Endothelial cell of umbilical vein (primary cell): ENCODE results near the gene CRIM1. TPM values are rescaled to one million over a fixed set of nuclear protein-coding genes. Genes with fewer than 3 reads are reported as not detected.

Experiments used
- BruUV-seq: library from RNA; stranded (reverse); fragments of 400-500 nt; replicated peaks from 2 replicates; lab custom pipeline; 2021; lab: Mats Ljungman, UMichigan
- CTCF ChIA-PET: fragments of 300-600, 350-600 bp; sonication (Branson Sonifier 250); formaldehyde crosslinking; loops from one replicate; lab custom pipeline; 2021; ENCODE audit warnings: antibody characterized with exemption, inconsistent platforms; lab: Charles Lee
- POLR2A ChIA-PET: fragments of 300-600, 350-600 bp; sonication (Branson Sonifier 250); formaldehyde crosslinking; loops from one replicate; lab custom pipeline; 2021; ENCODE audit warnings: antibody characterized with exemption, inconsistent platforms; lab: Charles Lee
- DNase-seq: peaks from one replicate; pipeline ENCODE4 v3.0.0-alpha.2; 2011; ENCODE audit warnings: low read depth, low spot score
- FAIRE-seq: peaks from 2 replicates; lab custom pipeline; 2011; peaks lifted over from hg19 to GRCh38; lab: Jason Lieb, UNC
- H2AFZ ChIP-seq: 2 replicates; pipeline ENCODE4 v1.6.0; 2012; ENCODE audit warnings: low read depth, low read length, control low read depth, inconsistent platforms
- H3K27ac ChIP-seq: 2 replicates; pipeline ENCODE4 v1.5.1; 2011; ENCODE audit warnings: low read depth, mild to moderate bottlenecking, control low read depth, low read length, moderate library complexity; ENCODE audit not compliant: insufficient read depth
- H3K27me3 ChIP-seq, 2 experiments: 2 replicates each; pipeline versions ENCODE4 v1.6.0 to v1.6.1; 2011; ENCODE audit warnings: low read length in 2 of 2, mixed read lengths in 1 of 2; ENCODE audit not compliant: control insufficient read depth in 2 of 2, insufficient read depth in 2 of 2
- H3K36me3 ChIP-seq, 2 experiments: 2 replicates in 1 of 2; 3 replicates in 1 of 2; pipeline ENCODE4 v1.5.1; 2011; ENCODE audit warnings: low read length in 2 of 2, mild to moderate bottlenecking in 1 of 2, moderate library complexity in 1 of 2; ENCODE audit not compliant: control insufficient read depth in 2 of 2, insufficient read depth in 2 of 2; ENCODE audit errors: extremely low read depth in 1 of 2
- H3K4me1 ChIP-seq: 3 replicates; pipeline ENCODE4 v1.5.1; 2011; ENCODE audit warnings: mild to moderate bottlenecking, low read length; ENCODE audit not compliant: control insufficient read depth, insufficient read depth; ENCODE audit errors: extremely low read depth
- H3K4me2 ChIP-seq: 2 replicates; pipeline ENCODE4 v1.6.1; 2011; ENCODE audit warnings: low read length, control low read depth, mixed read lengths; ENCODE audit not compliant: insufficient read depth
- H3K4me3 ChIP-seq, 3 experiments: fragments of 200-600 bp in 1 of 3; sonication (generic), shearing (Covaris generic) in 1 of 3; replicated peaks in 1 of 3; 2 replicates each; pipeline ENCODE4 v1.5.1; 2011 to 2016; ENCODE audit warnings: control low read depth in 3 of 3, low read length in 3 of 3, mild to moderate bottlenecking in 2 of 3, inconsistent platforms in 1 of 3, low read depth in 1 of 3, moderate library complexity in 1 of 3; ENCODE audit not compliant: insufficient read depth in 1 of 3
- H3K79me2 ChIP-seq: 2 replicates; pipeline ENCODE4 v1.6.0; 2012; ENCODE audit warnings: low read length, inconsistent platforms; ENCODE audit not compliant: control insufficient read depth, insufficient read depth
- H3K9ac ChIP-seq: replicated peaks from 2 replicates; pipeline ENCODE3; 2011; ENCODE audit warnings: low read length, control low read depth; ENCODE audit not compliant: insufficient read depth; ENCODE audit errors: extremely low read depth
- H3K9me1 ChIP-seq: replicated peaks from 3 replicates; pipeline ENCODE4 v1.6.0; 2011; ENCODE audit warnings: mild to moderate bottlenecking, low read length; ENCODE audit not compliant: control insufficient read depth, insufficient read depth; ENCODE audit errors: extremely low read depth
- H3K9me3 ChIP-seq: replicated peaks from 2 replicates; pipeline ENCODE4 v1.5.1; 2012; ENCODE audit warnings: low read length, inconsistent platforms; ENCODE audit not compliant: control insufficient read depth, insufficient read depth
- H4K20me1 ChIP-seq: replicated peaks from 2 replicates; pipeline ENCODE3; 2011; ENCODE audit warnings: mild to moderate bottlenecking, low read length; ENCODE audit not compliant: control insufficient read depth, insufficient read depth; ENCODE audit errors: extremely low read depth
- EZH2 ChIP-seq: IDR thresholded peaks from 2 replicates; pipeline ENCODE4 v1.6.1; 2012; ENCODE audit warnings: borderline replicate concordance, low read depth, mild to moderate bottlenecking, moderate library complexity, low read length, inconsistent platforms; ENCODE audit not compliant: severe bottlenecking
- FOS ChIP-seq: IDR thresholded peaks from 2 replicates; pipeline ENCODE4 v1.6.1; 2011; ENCODE audit warnings: mild to moderate bottlenecking, low read length, moderate library complexity, borderline replicate concordance; ENCODE audit not compliant: insufficient read depth
- GATA2 ChIP-seq: IDR thresholded peaks from 2 replicates; pipeline ENCODE4 v1.7.0; 2011; ENCODE audit warnings: low read depth, mild to moderate bottlenecking, moderate library complexity, mixed read lengths, low read length; ENCODE audit not compliant: insufficient read length, insufficient read depth
- JUN ChIP-seq: IDR thresholded peaks from 2 replicates; pipeline ENCODE4 v1.6.1; 2011; ENCODE audit warnings: borderline replicate concordance, low read depth; ENCODE audit not compliant: insufficient read length, insufficient read depth
- MYC ChIP-seq: IDR thresholded peaks from one replicate; pipeline ENCODE4 v1.6.1; 2011; ENCODE audit warnings: mild to moderate bottlenecking, low read depth, low read length
- POLR2A ChIP-seq: IDR thresholded peaks from 2 replicates; pipeline ENCODE4 v1.6.1; 2012; ENCODE audit warnings: low read depth, mild to moderate bottlenecking, control low read depth, low read length
- POLR2AphosphoS5 ChIP-seq: IDR thresholded peaks from 2 replicates; pipeline ENCODE4 v1.6.1; 2012; ENCODE audit warnings: low read depth, mild to moderate bottlenecking, control low read depth, low read length, moderate library complexity; ENCODE audit not compliant: insufficient read depth
- dilution Hi-C: fragments of 300-500 bp; cut with MboI; formaldehyde crosslinking; loops from one replicate; pipeline ENCODE4 v1.15.0; 2019; ENCODE audit warnings: low sequenced_read_pairs; ENCODE audit not compliant: extremely low pct_ligation_motif_present
- intact Hi-C: fragments of 100-400 bp; cut with micrococcal nuclease; formaldehyde crosslinking; loops from one replicate; pipeline ENCODE4 v1.10.0; 2022
- polyA plus RNA-seq, 4 experiments: library from polyadenylated mRNA; depleted of rRNA in 3 of 4; stranded (reverse) in 3 of 4; unstranded in 1 of 4; fragments of >200 nt; gene quantifications; 2 replicates each; pipeline versions ENCODE4 v1.2.1 to v1.2.3, GENCODE V29; 2011 to 2012; ENCODE audit warnings: missing spikeins in 1 of 4
- total RNA-seq: library from RNA; stranded (reverse); gene quantifications from 2 replicates; pipeline ENCODE4 v1.2.3, GENCODE V29; 2021
- TF ChIP-seq, protein P1 (sequence below): IDR thresholded peaks from 2 replicates; pipeline ENCODE4 v1.6.1; 2011; ENCODE audit not compliant: insufficient read depth, insufficient read length
- TF ChIP-seq, protein P2 (sequence below), 2 donors: IDR thresholded peaks; 1 replicate in 1 of 2; 2 replicates in 1 of 2; pipeline ENCODE4 v1.5.1; 2011; ENCODE audit warnings: low read length in 2 of 2, mild to moderate bottlenecking in 2 of 2, moderate library complexity in 2 of 2, control low read depth in 1 of 2, inconsistent platforms in 1 of 2, low read depth in 1 of 2; ENCODE audit not compliant: insufficient read depth in 1 of 2; ENCODE audit errors: extremely low read depth in 1 of 2

Gene CRIM1
- total and polyA plus RNA-seq, 2 donors (not counting 3 experiments of a cell fraction or from before 2014, with no cell fraction given) = 422 to 649 TPM

GRCh38 chr2:36405183-36405582 is 49.6 kb downstream of the CRIM1 start:
- H3K9me3 ChIP-seq = no peaks in the 10 kb centered on the region
- BruUV-seq = no TSS peak
- H3K4me2 ChIP-seq = peak overlapping the region; percentile 71
- H2AFZ ChIP-seq = no peak overlapping the region
- H3K9me1 ChIP-seq = peaks cover 4% of the 10 kb centered on the region
- intact Hi-C loops = no loop called here
- H3K79me2 ChIP-seq = peaks cover 100% of the 10 kb centered on the region
- peaks cover 6% of the 10 kb centered on the region for H4K20me1 ChIP-seq
- DNase-seq (no peak), FAIRE-seq (no peak)
- H3K4me3 ChIP-seq = no peak overlapping the region
- no peak overlapping the region for H3K9ac ChIP-seq
- POLR2A ChIA-PET = interaction anchor here (0.7 kb wide), 1 partner anchor 8 kb away, joined by 3 read pairs; no protein-coding TSS in a partner anchor
- CTCF ChIA-PET = interaction anchor here (1.1 to 4.5 kb wide), 7 partner anchors 9 to 54 kb away, joined by 3 to 16 read pairs (median 4); no protein-coding TSS in a partner anchor
- peaks cover 0 to 14% of the 10 kb centered on the region in 2 experiments for H3K36me3 ChIP-seq
- dilution Hi-C loops = no loop called here
- TF ChIP-seq, protein P1, sequence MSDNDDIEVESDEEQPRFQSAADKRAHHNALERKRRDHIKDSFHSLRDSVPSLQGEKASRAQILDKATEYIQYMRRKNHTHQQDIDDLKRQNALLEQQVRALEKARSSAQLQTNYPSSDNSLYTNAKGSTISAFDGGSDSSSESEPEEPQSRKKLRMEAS = no peak
- no peak for TF ChIP-seq POLR2AphosphoS5
- TF ChIP-seq POLR2A = no peak
- TF ChIP-seq JUN = no peak
- no peak for TF ChIP-seq GATA2
- TF ChIP-seq, protein P2, sequence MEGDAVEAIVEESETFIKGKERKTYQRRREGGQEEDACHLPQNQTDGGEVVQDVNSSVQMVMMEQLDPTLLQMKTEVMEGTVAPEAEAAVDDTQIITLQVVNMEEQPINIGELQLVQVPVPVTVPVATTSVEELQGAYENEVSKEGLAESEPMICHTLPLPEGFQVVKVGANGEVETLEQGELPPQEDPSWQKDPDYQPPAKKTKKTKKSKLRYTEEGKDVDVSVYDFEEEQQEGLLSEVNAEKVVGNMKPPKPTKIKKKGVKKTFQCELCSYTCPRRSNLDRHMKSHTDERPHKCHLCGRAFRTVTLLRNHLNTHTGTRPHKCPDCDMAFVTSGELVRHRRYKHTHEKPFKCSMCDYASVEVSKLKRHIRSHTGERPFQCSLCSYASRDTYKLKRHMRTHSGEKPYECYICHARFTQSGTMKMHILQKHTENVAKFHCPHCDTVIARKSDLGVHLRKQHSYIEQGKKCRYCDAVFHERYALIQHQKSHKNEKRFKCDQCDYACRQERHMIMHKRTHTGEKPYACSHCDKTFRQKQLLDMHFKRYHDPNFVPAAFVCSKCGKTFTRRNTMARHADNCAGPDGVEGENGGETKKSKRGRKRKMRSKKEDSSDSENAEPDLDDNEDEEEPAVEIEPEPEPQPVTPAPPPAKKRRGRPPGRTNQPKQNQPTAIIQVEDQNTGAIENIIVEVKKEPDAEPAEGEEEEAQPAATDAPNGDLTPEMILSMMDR (IDR thresholded peaks at IDR 0.05; ENCODE audit: extremely low read depth in 1 of 2, insufficient read depth in 1 of 2, low read depth in 1 of 2, low read length in 2 of 2) = no peak
- no peak for TF ChIP-seq EZH2
- TF ChIP-seq MYC = no peak
- TF ChIP-seq FOS = no peak
- H3K27me3 ChIP-seq = no peaks in the 10 kb centered on the region
- peak overlapping the region; percentile 92 for H3K27ac ChIP-seq
- peaks cover 98% of the 10 kb centered on the region for H3K4me1 ChIP-seq
